ENCODE measurements around the gene EYS. TPM values are rescaled to one million over a fixed set of nuclear protein-coding genes. Genes with fewer than 3 reads are reported as not detected.
A peak's percentile ranks its signal among the peaks of the same experiment; 100 is the strongest.

Gene EYS
- total and polyA plus RNA-seq, 8 donors: 0.03 to 0.25 (median 0.13) TPM

- intact Hi-C loops (cut with DNase I): no loop called here
- ATAC-seq: no peak
- no peak for TF ChIP-seq CTCF (IDR thresholded peaks at IDR 0.05)
- H3K27ac ChIP-seq: no peak overlapping the region
- H3K4me1 ChIP-seq: no peaks in the 10 kb centered on the region
- no peaks in the 10 kb centered on the region for H3K27me3 ChIP-seq
- no peaks in the 10 kb centered on the region for H3K36me3 ChIP-seq
- H3K4me3 ChIP-seq: no peak overlapping the region
- 84 to 92% methylated on average over 1 of the region's 1 CpG for WGBS, 2 donors
- no peak for FAIRE-seq
- H3K9me3 ChIP-seq: no peaks in the 10 kb centered on the region
- DNase-seq: no peak
These were observed 651.5 kb downstream of the EYS start for GRCh38 chr6:65055545-65055944.

GRCh38 chr6:65052626-65053025 lies 654.4 kb downstream of the EYS start:
- ATAC-seq (no peak), FAIRE-seq (no peak), DNase-seq (no peak)
- Histone ChIP-seq H3K27ac (no peak overlapping the region), H3K4me3 (no peak overlapping the region), H3K9me3 (no peaks in the 10 kb centered on the region), H3K27me3 (no peaks in the 10 kb centered on the region), H3K36me3 (no peaks in the 10 kb centered on the region), H3K4me1 (no peaks in the 10 kb centered on the region)
- no peak for TF ChIP-seq CTCF (IDR thresholded peaks at IDR 0.05)
- 63 to 76% methylated on average over 2 of the region's 2 CpGs for WGBS, 2 donors
- intact Hi-C loops (cut with DNase I): no loop called here

GRCh38 chr6:65045801-65046200 lies 661.2 kb downstream of the EYS start:
- no peak for FAIRE-seq

GRCh38 chr6:65014006-65014405 lies 693.0 kb downstream of the EYS start:
- WGBS, 2 donors: 20 to 21% methylated on average over 1 of the region's 1 CpG
- TF ChIP-seq CTCF (IDR thresholded peaks at IDR 0.05): no peak
- no peak overlapping the region for H3K27ac ChIP-seq
- DNase-seq (no peak), FAIRE-seq (no peak), ATAC-seq (peak in 3 of 4 donors; percentile 39 to 71 (median 53))
- H3K36me3 ChIP-seq: no peaks in the 10 kb centered on the region
- no peaks in the 10 kb centered on the region for H3K4me1 ChIP-seq
- intact Hi-C loops (cut with DNase I): no loop called here
- H3K27me3 ChIP-seq: no peaks in the 10 kb centered on the region
- no peak overlapping the region for H3K4me3 ChIP-seq
- no peaks in the 10 kb centered on the region for H3K9me3 ChIP-seq

More at GRCh38 chr6:65045801-65046200, 661.2 kb downstream of the EYS start:
- no peak for TF ChIP-seq CTCF (IDR thresholded peaks at IDR 0.05)
- ATAC-seq (no peak), DNase-seq (no peak)
- Histone ChIP-seq H3K27ac (no peak overlapping the region), H3K36me3 (no peaks in the 10 kb centered on the region), H3K4me3 (no peak overlapping the region), H3K4me1 (no peaks in the 10 kb centered on the region), H3K9me3 (no peaks in the 10 kb centered on the region), H3K27me3 (no peaks in the 10 kb centered on the region)
- intact Hi-C loops (cut with DNase I): no loop called here

- no peaks in the 10 kb centered on the region for H3K9me3 ChIP-seq
- H3K27ac ChIP-seq: no peak overlapping the region
- intact Hi-C loops (cut with DNase I): no loop called here
- H3K4me3 ChIP-seq: no peak overlapping the region
- no peak for TF ChIP-seq CTCF (IDR thresholded peaks at IDR 0.05)
- no peaks in the 10 kb centered on the region for H3K27me3 ChIP-seq
- no peaks in the 10 kb centered on the region for H3K4me1 ChIP-seq
- H3K36me3 ChIP-seq: no peaks in the 10 kb centered on the region
- WGBS, 2 donors: 89 to 96% methylated on average over 2 of the region's 2 CpGs
- DNase-seq (no peak), FAIRE-seq (no peak), ATAC-seq (no peak)
These were observed 700.2 kb downstream of the EYS start for GRCh38 chr6:65006788-65007187.
